Loucy (cell line): ENCODE data around the gene PDX1.

ENCODE experiments used
- H2AFZ ChIP-seq: fragments of 200-600 bp; sonication (generic); 2 replicates; pipeline ENCODE4 v1.6.0; 2016; ENCODE audit warnings: antibody characterized with exemption, mild to moderate bottlenecking, low read length, moderate library complexity
- H3F3A ChIP-seq: fragments of 200-600 bp; 2 replicates; pipeline ENCODE4 v1.6.0; 2016; ENCODE audit warnings: antibody characterized with exemption, low read depth, mild to moderate bottlenecking
- H3K27me3 ChIP-seq: fragments of 200-600 bp; sonication (generic); 2 replicates; pipeline ENCODE4 v1.6.1; 2014; ENCODE audit warnings: low read length, mild to moderate bottlenecking; ENCODE audit not compliant: insufficient read depth, poor library complexity, severe bottlenecking
- H3K36me3 ChIP-seq: fragments of 200-600 bp; sonication (generic); 2 replicates; pipeline ENCODE4 v1.6.1; 2016; ENCODE audit warnings: low read length; ENCODE audit not compliant: insufficient read depth
- H3K4me1 ChIP-seq: fragments of 200-600 bp; sonication (generic); 2 replicates; pipeline ENCODE4 v1.5.1; 2014; ENCODE audit warnings: low read length, mild to moderate bottlenecking; ENCODE audit not compliant: insufficient read depth, poor library complexity, severe bottlenecking
- H3K4me2 ChIP-seq: fragments of 200-600 bp; sonication (generic); 2 replicates; pipeline ENCODE4 v1.6.0; 2014; ENCODE audit warnings: antibody characterized with exemption, low read length, low read depth, mild to moderate bottlenecking; ENCODE audit not compliant: poor library complexity, severe bottlenecking
- H3K4me3 ChIP-seq: fragments of 200-600 bp; sonication (generic); 2 replicates; pipeline ENCODE4 v1.5.1; 2014; ENCODE audit warnings: low read length, mild to moderate bottlenecking, mixed read lengths; ENCODE audit not compliant: poor library complexity, severe bottlenecking
- H3K79me2 ChIP-seq: fragments of 200-600 bp; sonication (generic); 2 replicates; pipeline ENCODE4 v1.6.1; 2014; ENCODE audit warnings: low read length; ENCODE audit not compliant: insufficient read depth
- H3K9ac ChIP-seq: fragments of 200-600 bp; sonication (generic); 2 replicates; pipeline ENCODE4 v1.6.0; 2014; ENCODE audit warnings: mild to moderate bottlenecking, low read depth, low read length, moderate library complexity; ENCODE audit not compliant: poor library complexity, severe bottlenecking
- H3K9me2 ChIP-seq: fragments of 200-600 bp; sonication (generic); replicated peaks from 2 replicates; pipeline ENCODE4 v1.6.1; 2016; ENCODE audit warnings: low read depth, low read length, mixed read lengths
- H3K9me3 ChIP-seq: fragments of 200-600 bp; sonication (generic); 2 replicates; pipeline ENCODE4 v1.6.1; 2014; ENCODE audit warnings: mild to moderate bottlenecking, antibody characterized with exemption, low read length, low read depth; ENCODE audit not compliant: insufficient read depth
- H4K20me1 ChIP-seq: fragments of 200-600 bp; sonication (generic); 2 replicates; pipeline ENCODE4 v1.6.0; 2014; ENCODE audit warnings: antibody characterized with exemption, low read length, mild to moderate bottlenecking; ENCODE audit not compliant: insufficient read depth, poor library complexity, severe bottlenecking
- CTCF ChIP-seq: fragments of 200-600 bp; sonication (generic); conservative IDR thresholded peaks from 2 replicates; pipeline ENCODE4 v1.5.1; 2014; ENCODE audit warnings: mild to moderate bottlenecking, antibody characterized with exemption, low read length
- EZH2phosphoT487 ChIP-seq: fragments of 200-600 bp; IDR thresholded peaks from 2 replicates; pipeline ENCODE4 v1.6.1; 2018; ENCODE audit warnings: antibody characterized with exemption, mild to moderate bottlenecking, moderate library complexity, borderline replicate concordance

The PDX1 gene

GRCh38 chr13:27923794-27924528 is 4.2 kb downstream of the PDX1 start:
- H3K36me3 ChIP-seq = no peaks in the 10 kb centered on the region
- no peaks in the 10 kb centered on the region for H3F3A ChIP-seq
- H3K27me3 ChIP-seq = no peaks in the 10 kb centered on the region
- no peak overlapping the region for H3K4me2 ChIP-seq
- no peaks in the 10 kb centered on the region for H4K20me1 ChIP-seq
- no peak for TF ChIP-seq CTCF
- TF ChIP-seq EZH2phosphoT487 = no peak
- peaks cover 9% of the 10 kb centered on the region; the same call in 1 of the 2 replicates for H3K79me2 ChIP-seq
- no peaks in the 10 kb centered on the region for H3K4me1 ChIP-seq
- no peak overlapping the region for H2AFZ ChIP-seq
- no peak overlapping the region for H3K4me3 ChIP-seq
- H3K9me3 ChIP-seq = no peaks in the 10 kb centered on the region
- no peaks in the 10 kb centered on the region for H3K9me2 ChIP-seq
- no peak overlapping the region for H3K9ac ChIP-seq

DNA sequence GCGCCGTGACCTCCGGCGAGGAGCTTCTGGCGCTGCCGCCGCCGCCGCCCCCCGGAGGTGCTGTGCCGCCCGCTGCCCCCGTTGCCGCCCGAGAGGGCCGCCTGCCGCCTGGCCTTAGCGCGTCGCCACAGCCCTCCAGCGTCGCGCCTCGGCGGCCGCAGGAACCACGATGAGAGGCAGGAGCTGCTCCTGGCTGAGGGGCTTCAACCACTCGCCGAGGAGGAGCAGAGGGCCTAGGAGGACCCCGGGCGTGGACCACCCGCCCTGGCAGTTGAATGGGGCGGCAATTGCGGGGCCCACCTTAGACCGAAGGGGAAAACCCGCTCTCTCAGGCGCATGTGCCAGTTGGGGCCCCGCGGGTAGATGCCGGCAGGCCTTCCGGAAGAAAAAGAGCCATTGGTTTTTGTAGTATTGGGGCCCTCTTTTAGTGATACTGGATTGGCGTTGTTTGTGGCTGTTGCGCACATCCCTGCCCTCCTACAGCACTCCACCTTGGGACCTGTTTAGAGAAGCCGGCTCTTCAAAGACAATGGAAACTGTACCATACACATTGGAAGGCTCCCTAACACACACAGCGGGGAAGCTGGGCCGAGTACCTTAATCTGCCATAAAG is 4.8 kb downstream of the PDX1 start:
- Histone ChIP-seq H3K79me2 (peaks cover 9% of the 10 kb centered on the region; the same call in 1 of the 2 replicates), H3K9me2 (no peaks in the 10 kb centered on the region), H3K4me3 (no peak overlapping the region), H3K27me3 (no peaks in the 10 kb centered on the region), H3K9ac (no peak overlapping the region), H3K4me1 (no peaks in the 10 kb centered on the region), H4K20me1 (no peaks in the 10 kb centered on the region), H3K36me3 (no peaks in the 10 kb centered on the region), H3K4me2 (no peak overlapping the region), H3F3A (no peaks in the 10 kb centered on the region), H3K9me3 (no peaks in the 10 kb centered on the region), H2AFZ (no peak overlapping the region)
- TF ChIP-seq CTCF (no peak), EZH2phosphoT487 (no peak)

- H3K27me3 ChIP-seq = no peaks in the 10 kb centered on the region
- no peak overlapping the region for H3K4me3 ChIP-seq
- H3K9me3 ChIP-seq = no peaks in the 10 kb centered on the region
- no peaks in the 10 kb centered on the region for H3F3A ChIP-seq
- H3K9me2 ChIP-seq = no peaks in the 10 kb centered on the region
- H3K79me2 ChIP-seq = peaks cover 6% of the 10 kb centered on the region; the same call in 1 of the 2 replicates
- no peak for TF ChIP-seq EZH2phosphoT487
- no peak for TF ChIP-seq CTCF
- H3K4me2 ChIP-seq = no peak overlapping the region
- no peak overlapping the region for H3K9ac ChIP-seq
- H2AFZ ChIP-seq = no peak overlapping the region
- no peaks in the 10 kb centered on the region for H3K36me3 ChIP-seq
- H3K4me1 ChIP-seq = no peaks in the 10 kb centered on the region
- H4K20me1 ChIP-seq = no peaks in the 10 kb centered on the region
Measured at GRCh38 chr13:27925220-27925991, 5.6 kb downstream of the PDX1 start.
